SU-DHL-6 (cell line): ENCODE results near the gene PITPNM3.

Experiments used
- EZH2phosphoT487 ChIP-seq: fragments of 200-600 bp; sonication (generic), shearing (Covaris generic); conservative IDR thresholded peaks from 2 replicates; pipeline ENCODE4 v1.6.1; 2018; ENCODE audit warnings: mild to moderate bottlenecking, antibody characterized with exemption, low read length, moderate library complexity, mixed read lengths
- TF ChIP-seq, protein P1 (sequence below): fragments of 200-600 bp; sonication (generic); IDR thresholded peaks from one replicate; pipeline ENCODE4 v1.5.1; 2017; ENCODE audit warnings: antibody characterized with exemption, mild to moderate bottlenecking, low read length, moderate library complexity; ENCODE audit not compliant: insufficient read depth, poor library complexity, severe bottlenecking

DNA sequence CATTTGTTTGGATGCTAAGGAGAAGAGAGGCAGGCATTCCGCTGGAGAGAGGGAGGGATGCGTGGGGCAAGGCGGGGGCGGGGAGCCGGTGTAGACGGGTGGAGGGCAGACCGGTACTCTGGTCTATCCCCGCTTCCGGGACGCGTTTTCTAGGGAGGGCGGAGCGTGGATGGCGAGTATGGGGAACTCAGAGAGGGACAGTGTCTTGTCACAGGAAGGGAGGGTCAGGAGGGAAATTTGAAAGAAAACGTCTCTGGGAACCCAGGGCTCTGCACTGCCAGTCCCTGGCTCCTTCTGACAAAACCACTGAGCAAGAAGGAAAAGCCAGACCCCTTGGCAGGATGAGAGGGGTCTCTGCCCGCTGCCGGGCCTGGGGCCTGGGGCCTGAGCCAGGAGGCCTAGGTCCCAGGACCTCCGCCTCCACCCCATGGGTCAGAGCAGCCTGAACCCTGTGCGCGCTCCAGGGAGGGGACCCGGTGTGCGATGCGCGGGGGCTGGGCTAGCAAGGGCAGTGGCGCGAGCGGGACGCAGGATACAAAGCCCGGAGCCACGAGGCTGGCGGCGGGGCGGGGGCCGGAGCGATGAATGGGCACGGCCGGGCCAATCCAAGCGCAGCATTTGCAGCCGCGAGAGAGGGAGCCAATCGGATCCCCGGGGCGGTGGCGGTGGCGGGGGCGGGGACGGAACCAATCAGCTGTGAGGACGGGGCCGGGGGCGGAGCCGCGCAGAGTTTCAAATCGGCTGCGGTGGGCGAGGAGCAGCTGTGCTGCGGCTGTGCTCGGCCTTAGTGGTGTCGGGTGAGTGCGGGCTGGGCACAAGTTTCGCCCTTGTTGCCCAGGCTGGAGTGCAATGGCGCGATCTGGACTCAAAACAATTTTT is 112.4 kb downstream of the PITPNM3 start, which contains the start of gene PIMREG:
- TF ChIP-seq, protein P1, sequence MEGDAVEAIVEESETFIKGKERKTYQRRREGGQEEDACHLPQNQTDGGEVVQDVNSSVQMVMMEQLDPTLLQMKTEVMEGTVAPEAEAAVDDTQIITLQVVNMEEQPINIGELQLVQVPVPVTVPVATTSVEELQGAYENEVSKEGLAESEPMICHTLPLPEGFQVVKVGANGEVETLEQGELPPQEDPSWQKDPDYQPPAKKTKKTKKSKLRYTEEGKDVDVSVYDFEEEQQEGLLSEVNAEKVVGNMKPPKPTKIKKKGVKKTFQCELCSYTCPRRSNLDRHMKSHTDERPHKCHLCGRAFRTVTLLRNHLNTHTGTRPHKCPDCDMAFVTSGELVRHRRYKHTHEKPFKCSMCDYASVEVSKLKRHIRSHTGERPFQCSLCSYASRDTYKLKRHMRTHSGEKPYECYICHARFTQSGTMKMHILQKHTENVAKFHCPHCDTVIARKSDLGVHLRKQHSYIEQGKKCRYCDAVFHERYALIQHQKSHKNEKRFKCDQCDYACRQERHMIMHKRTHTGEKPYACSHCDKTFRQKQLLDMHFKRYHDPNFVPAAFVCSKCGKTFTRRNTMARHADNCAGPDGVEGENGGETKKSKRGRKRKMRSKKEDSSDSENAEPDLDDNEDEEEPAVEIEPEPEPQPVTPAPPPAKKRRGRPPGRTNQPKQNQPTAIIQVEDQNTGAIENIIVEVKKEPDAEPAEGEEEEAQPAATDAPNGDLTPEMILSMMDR = no peak
- no peak for TF ChIP-seq EZH2phosphoT487
